GM18511 (cell line): ENCODE data around the gene KHSRP.
"Not testable (repeated sequence)": the region's sequence is repeated elsewhere in the genome, so short reads cannot be mapped to it uniquely, and the experiment has no call there.

ENCODE experiments used
- ATAC-seq: cut with Tn5 transposase; IDR thresholded peaks from one replicate; pipeline ENCODE4 v1.9.1; 2021; ENCODE audit warnings: mild to moderate bottlenecking, moderate library complexity; ENCODE audit not compliant: unreplicated experiment

Gene KHSRP

DNA sequence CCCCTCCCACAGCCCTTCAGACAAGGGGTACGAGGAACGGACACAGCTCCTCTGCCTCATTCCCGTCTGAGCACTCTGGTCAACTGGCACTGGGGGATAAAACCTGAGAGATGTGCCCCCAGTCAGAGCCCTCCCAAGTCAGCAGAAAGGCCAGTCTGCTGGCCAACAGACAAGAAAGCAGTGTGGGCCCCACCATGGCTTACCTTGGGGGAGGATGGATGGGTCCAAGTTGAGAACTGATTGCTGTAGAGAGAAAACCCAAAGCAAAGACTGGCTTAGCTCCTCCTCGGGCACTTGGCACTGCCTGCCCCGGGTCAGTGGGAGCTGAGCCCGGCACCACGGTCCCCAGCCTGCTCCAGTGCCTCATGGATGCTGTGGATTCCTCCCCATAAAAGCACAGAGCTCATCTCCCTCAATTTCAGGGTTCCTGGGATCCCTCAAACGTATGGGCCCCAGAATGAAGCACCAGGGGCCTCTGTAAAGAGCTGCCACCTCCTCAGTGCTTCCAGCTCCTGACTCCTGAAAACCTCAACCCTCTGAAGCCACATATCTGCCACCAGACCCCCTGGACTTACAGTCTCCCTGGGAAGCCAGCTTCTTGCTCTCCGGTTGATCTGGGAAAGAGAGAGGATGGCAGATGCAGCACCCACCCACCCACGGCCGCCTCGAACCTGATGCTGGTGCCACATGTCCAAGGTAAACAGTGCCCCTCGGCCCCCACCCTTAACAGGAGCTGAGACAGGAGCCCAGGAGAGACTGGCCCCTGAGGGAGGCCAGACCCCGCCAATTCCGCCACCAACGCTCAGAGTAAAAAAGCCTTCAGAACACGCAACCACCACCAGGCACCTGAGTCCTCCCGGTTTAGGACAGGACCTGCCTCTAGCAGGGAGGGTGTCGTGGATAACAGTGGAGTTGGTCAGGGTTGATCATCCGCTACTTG lies 3.3 kb downstream of the KHSRP start:
- no peak for ATAC-seq

DNA sequence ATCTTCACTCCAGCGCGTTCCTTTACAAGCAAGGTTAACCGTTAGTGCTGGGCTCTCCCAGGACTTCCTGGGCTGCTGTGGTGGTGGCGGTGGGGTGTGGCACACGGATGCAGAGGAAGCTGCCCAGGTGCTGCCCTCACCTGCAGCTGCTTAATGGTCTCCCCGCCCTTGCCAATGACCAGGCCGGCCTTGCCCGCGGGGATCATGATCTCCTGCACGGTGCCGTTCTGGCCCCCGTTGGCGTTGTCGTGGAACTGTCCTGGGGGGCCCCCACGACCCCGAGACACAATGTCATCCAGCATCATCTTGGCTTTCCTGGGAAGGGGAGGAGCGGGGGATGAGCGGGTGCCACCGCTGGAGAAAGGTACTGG lies 6.1 kb downstream of the KHSRP start:
- no peak for ATAC-seq

- ATAC-seq, result no peak
Measured at GRCh38 chr19:6417713-6418561, 6.7 kb downstream of the KHSRP start.

- ATAC-seq, result no peak
Measured at GRCh38 chr19:6416658-6417405, 7.8 kb downstream of the KHSRP start.

DNA sequence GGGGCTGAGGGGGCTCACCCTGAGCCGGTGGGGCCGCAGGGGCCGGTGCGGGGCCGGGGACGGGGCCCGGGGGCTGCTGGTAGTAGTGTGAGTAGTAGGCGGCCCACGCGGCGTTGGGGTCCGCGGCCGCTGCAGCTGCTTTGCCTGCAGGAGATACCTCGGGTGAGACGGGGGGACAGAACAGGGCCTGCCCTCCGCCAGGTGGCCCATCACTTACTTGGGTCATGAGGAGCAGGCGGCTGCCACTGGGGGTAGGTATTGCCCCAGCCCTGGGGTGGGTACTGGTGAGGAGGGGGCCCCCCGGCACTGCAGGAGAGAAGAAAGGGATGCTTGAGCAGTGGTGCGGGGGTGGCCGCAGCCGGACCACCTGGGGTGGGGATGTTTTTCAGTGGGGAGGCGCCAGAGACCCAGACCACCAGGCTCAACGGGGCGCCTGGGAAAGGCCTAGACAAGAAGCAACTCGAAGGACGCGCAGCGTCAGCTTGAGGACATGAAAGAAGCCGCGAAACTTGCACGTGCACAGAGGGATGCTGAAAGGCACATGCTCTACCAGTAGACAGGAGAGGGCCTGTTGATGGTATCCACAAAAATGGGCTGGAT lies 8.9 kb downstream of the KHSRP start:
- no peak for ATAC-seq

GRCh38 chr19:6414793-6415590 lies 9.6 kb downstream of the KHSRP start:
- no peak for ATAC-seq

GRCh38 chr19:6413721-6414643 lies 10.6 kb downstream of the KHSRP start:
- no peak for ATAC-seq

GRCh38 chr19:6413291-6413690 lies 11.3 kb downstream of the KHSRP start:
- no peak for ATAC-seq

GRCh38 chr19:6412447-6413091 lies 12.0 kb downstream of the KHSRP start:
- ATAC-seq, result no peak

DNA sequence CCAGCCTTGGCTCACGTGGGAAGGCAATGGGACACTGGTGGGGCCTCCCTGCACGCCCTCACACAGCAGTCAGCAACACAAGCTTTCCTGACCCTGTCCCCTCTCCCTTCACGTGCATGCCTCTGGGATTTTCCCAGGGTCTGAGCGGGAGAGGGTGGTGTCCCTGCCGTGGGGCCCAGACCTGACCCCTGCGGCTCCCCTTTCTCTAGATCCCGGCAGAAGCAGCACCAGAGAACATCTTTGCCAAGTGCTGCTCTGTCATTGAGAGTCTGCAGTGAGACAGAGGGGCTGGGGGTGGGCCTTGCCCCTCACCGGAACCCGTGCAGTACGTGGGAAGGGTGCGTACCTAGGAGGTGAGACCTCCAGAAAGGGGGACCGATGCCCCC lies 12.6 kb downstream of the KHSRP start:
- no peak for ATAC-seq

DNA sequence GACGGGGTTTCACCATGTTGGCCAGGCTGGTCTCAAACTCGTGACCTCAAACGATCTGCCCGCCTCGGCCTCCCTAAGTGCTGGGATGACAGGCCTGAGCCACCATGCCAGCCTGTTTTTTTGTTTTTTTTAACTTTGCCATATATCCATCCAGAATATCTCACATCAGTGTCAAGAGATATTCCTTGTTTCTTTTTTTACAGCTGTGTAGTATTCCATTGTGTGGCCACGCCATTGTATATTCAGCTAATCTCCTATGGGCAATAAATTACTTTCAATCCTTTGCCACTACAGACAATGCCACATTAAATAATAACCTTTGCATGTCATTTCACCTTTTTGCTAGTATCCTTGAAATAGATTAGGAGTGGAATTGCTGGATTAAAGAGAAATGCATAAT lies 15.3 kb downstream of the KHSRP start:
- ATAC-seq, result no peak

DNA sequence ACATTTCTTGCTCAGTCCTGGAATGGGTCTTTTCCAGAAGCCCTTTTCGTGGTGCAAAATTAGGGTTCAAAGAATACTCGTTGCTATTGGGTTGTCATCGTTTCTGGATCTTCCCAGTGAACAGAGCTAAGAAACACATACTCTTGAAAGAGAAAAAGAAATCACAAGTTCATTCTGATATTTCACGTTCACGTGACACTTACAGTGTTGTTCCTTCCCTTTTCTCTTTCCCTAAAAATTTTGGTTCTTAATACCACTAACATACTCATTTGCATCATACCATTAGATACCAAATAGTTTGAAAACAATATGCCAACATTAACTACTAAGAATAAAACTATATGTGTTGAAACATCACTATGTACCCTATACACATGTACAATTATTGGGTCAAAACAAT lies 18.2 kb downstream of the KHSRP start:
- ATAC-seq, result no peak

GRCh38 chr19:6402837-6403608 lies 21.6 kb downstream of the KHSRP start:
- ATAC-seq, result no peak

- ATAC-seq, result no peak
Measured at GRCh38 chr19:6402058-6402457, 22.6 kb downstream of the KHSRP start.

DNA sequence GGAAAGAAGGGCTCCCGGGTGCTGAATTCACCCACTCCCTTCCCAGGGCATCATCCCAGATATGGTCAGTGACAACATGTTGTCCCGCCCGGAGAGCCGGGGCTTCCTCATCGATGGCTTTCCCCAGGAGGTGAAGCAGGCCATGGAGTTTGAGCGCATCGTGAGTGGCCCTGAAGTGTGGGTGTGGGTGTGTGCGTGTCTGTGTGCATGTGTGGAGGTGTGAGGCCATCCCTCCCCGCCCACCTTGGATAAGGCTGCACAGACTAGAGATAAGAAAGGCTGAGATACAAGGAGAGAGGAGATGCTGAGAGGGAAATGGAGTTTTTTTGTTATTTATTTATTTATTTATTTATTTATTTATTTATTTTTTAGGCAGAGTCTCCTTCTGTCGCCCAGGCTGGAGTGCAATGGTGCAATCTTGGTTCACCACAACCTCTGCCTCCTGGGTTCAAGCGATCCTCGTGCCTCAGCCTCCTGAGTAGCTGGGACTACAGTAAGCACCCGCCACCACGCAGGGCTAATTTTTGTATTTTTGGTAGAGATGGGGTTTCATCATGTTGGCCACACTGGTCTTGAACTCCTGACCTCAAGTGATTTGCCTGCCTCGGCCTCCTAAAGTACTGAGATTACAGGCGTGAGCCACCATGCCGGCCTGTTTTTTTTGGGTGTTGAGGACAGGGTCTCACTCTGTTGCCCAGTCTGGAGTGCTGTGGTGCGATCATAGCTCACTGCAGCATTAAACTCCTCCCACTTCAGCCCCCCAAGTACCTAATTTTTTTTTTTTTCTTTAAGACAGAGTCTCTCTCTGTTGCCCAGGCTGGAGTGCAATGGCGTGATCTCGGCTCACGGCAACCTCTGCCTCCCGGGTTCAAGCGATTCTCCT lies 24.3 kb downstream of the KHSRP start:
- ATAC-seq, result not testable (repeated sequence)

GRCh38 chr19:6396305-6396704 lies 28.3 kb downstream of the KHSRP start:
- ATAC-seq, result no peak

DNA sequence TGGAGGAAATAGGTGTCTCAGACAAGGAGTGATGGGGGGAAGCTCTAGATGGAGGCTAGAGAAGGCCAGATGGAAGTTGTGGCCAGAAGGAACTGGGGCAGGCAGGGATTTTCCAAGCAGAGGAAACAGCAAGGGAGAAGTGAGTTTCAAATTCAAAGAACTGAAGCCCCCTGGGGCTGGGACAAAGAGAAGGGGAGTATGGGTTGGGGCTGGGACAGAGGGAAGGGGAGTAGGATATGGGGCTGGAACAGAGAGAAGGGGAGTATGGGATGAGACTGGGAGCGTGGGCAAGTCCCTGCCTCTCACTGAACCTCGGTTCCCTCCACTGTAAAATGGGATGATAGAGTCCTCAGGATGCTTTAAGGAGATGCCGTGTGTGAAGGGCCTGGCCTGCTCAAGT lies 29.8 kb downstream of the KHSRP start:
- no peak for ATAC-seq
